OCI-LY3 (cell line): ENCODE data around the gene NDST1.

Experiments
- H2AFZ ChIP-seq: fragments of 200-600, 300-600 bp; shearing (Covaris generic); 2 replicates; pipeline ENCODE4 v1.6.0; 2014; ENCODE audit warnings: antibody characterized with exemption, low read depth, low read length
- H3K27ac ChIP-seq: fragments of 200-600, 300-600 bp; sonication (generic); 2 replicates; pipeline ENCODE4 v1.5.1; 2014; ENCODE audit warnings: mild to moderate bottlenecking, low read length, moderate library complexity, mixed read lengths
- H3K27me3 ChIP-seq: fragments of 200-600, 300-600 bp; sonication (generic); 2 replicates; pipeline ENCODE4 v1.6.1; 2014; ENCODE audit warnings: low read depth, low read length, mixed read lengths
- H3K36me3 ChIP-seq: fragments of 200-600, 300-600 bp; sonication (generic); replicated peaks from 2 replicates; pipeline ENCODE3; 2014; ENCODE audit warnings: low read depth, low read length, mixed read lengths
- H3K4me1 ChIP-seq: fragments of 300-600, 200-600 bp; sonication (generic); 2 replicates; pipeline ENCODE4 v1.6.1; 2014; ENCODE audit warnings: low read length, mixed read lengths
- H3K4me2 ChIP-seq: fragments of 200-600, 300-600 bp; sonication (generic); 2 replicates; pipeline ENCODE4 v1.6.1; 2014; ENCODE audit warnings: low read length, mixed read lengths
- H3K4me3 ChIP-seq: fragments of 300-600, 200-600 bp; sonication (generic); 2 replicates; pipeline ENCODE4 v1.5.1; 2014; ENCODE audit warnings: antibody characterized with exemption, mild to moderate bottlenecking, low read length, moderate library complexity
- H3K79me2 ChIP-seq: fragments of 300-600, 200-600 bp; shearing (Covaris generic); 2 replicates; pipeline ENCODE4 v1.6.1; 2014; ENCODE audit warnings: mild to moderate bottlenecking, low read length, mixed read lengths
- H3K9ac ChIP-seq: fragments of 300-600, 200-600 bp; shearing (Covaris generic); 2 replicates; pipeline ENCODE4 v1.6.0; 2014; ENCODE audit warnings: mild to moderate bottlenecking, low read length, moderate library complexity
- H3K9me3 ChIP-seq: fragments of 200-600, 300-600 bp; shearing (Covaris generic); 2 replicates; pipeline ENCODE4 v1.6.1; 2014; ENCODE audit warnings: low read length, mixed read lengths; ENCODE audit not compliant: insufficient read depth
- H4K20me1 ChIP-seq: fragments of 200-600, 300-600 bp; sonication (generic); 2 replicates; pipeline ENCODE4 v1.6.1; 2016; ENCODE audit warnings: low read length, mixed read lengths; ENCODE audit not compliant: insufficient read depth
- CTCF ChIP-seq: fragments of 200-600, 300-600 bp; sonication (generic); IDR thresholded peaks from 2 replicates; pipeline ENCODE4 v1.5.1; 2014; ENCODE audit warnings: antibody characterized with exemption, low read length, low read depth
- EZH2phosphoT487 ChIP-seq: fragments of 200-600 bp; shearing (Covaris generic); IDR thresholded peaks from 2 replicates; pipeline ENCODE4 v1.6.1; 2018; ENCODE audit warnings: antibody characterized with exemption, mixed run types, low read depth

The NDST1 gene

GRCh38 chr5:150511578-150512367 lies 3.8 kb downstream of the NDST1 start:
- Histone ChIP-seq H4K20me1 (peaks cover 4% of the 10 kb centered on the region; the same call in 1 of the 2 replicates), H3K4me1 (no peaks in the 10 kb centered on the region), H3K4me2 (no peak overlapping the region), H3K79me2 (peaks cover 3% of the 10 kb centered on the region; the same call in 1 of the 2 replicates), H3K36me3 (no peaks in the 10 kb centered on the region), H3K9ac (no peak overlapping the region), H3K27ac (no peak overlapping the region), H3K9me3 (no peaks in the 10 kb centered on the region), H3K27me3 (no peaks in the 10 kb centered on the region), H2AFZ (no peak overlapping the region), H3K4me3 (no peak overlapping the region)
- TF ChIP-seq CTCF (no peak), EZH2phosphoT487 (no peak)

- no peak overlapping the region for H3K4me2 ChIP-seq
- H3K9ac ChIP-seq: no peak overlapping the region
- no peaks in the 10 kb centered on the region for H3K36me3 ChIP-seq
- H4K20me1 ChIP-seq: peaks cover 4% of the 10 kb centered on the region; the same call in 1 of the 2 replicates
- peaks cover 3% of the 10 kb centered on the region; the same call in 1 of the 2 replicates for H3K79me2 ChIP-seq
- H3K9me3 ChIP-seq: no peaks in the 10 kb centered on the region
- no peaks in the 10 kb centered on the region for H3K27me3 ChIP-seq
- H3K27ac ChIP-seq: no peak overlapping the region
- H3K4me1 ChIP-seq: no peaks in the 10 kb centered on the region
- TF ChIP-seq EZH2phosphoT487 (no peak), CTCF (no peak)
- H2AFZ ChIP-seq: no peak overlapping the region
- no peak overlapping the region for H3K4me3 ChIP-seq
Measured at GRCh38 chr5:150512368-150512747, 4.4 kb downstream of the NDST1 start.

GRCh38 chr5:150513375-150514309 lies 5.7 kb downstream of the NDST1 start:
- Histone ChIP-seq H3K9ac (no peak overlapping the region), H3K4me3 (no peak overlapping the region), H3K4me2 (no peak overlapping the region), H3K79me2 (peaks cover 3% of the 10 kb centered on the region; the same call in 1 of the 2 replicates), H2AFZ (no peak overlapping the region), H3K4me1 (no peaks in the 10 kb centered on the region), H3K27me3 (no peaks in the 10 kb centered on the region), H4K20me1 (peaks cover 4% of the 10 kb centered on the region; the same call in 1 of the 2 replicates), H3K9me3 (no peaks in the 10 kb centered on the region), H3K27ac (no peak overlapping the region), H3K36me3 (no peaks in the 10 kb centered on the region)
- TF ChIP-seq CTCF (no peak), EZH2phosphoT487 (no peak)

GRCh38 chr5:150514708-150515211 lies 6.8 kb downstream of the NDST1 start:
- peaks cover 4% of the 10 kb centered on the region; the same call in 1 of the 2 replicates for H4K20me1 ChIP-seq
- H3K9ac ChIP-seq: no peak overlapping the region
- H3K4me3 ChIP-seq: no peak overlapping the region
- H3K27me3 ChIP-seq: no peaks in the 10 kb centered on the region
- no peaks in the 10 kb centered on the region for H3K4me1 ChIP-seq
- no peaks in the 10 kb centered on the region for H3K36me3 ChIP-seq
- peaks cover 3% of the 10 kb centered on the region; the same call in 1 of the 2 replicates for H3K79me2 ChIP-seq
- H2AFZ ChIP-seq: no peak overlapping the region
- H3K27ac ChIP-seq: no peak overlapping the region
- no peak overlapping the region for H3K4me2 ChIP-seq
- TF ChIP-seq CTCF (no peak), EZH2phosphoT487 (no peak)
- H3K9me3 ChIP-seq: no peaks in the 10 kb centered on the region
